ENCODE results near the gene POC5. TPM values are rescaled to one million over a fixed set of nuclear protein-coding genes. Genes with fewer than 3 reads are reported as not detected.

Gene POC5
- total RNA-seq, 1 donor from 2014 or later: 9.0 TPM

- H3K36me3 ChIP-seq (ENCODE audit: insufficient read depth, low read length): no peaks in the 10 kb centered on the region
- peaks cover 14% of the 10 kb centered on the region for H3K4me1 ChIP-seq (ENCODE audit: insufficient read depth, low read length)
- H3K27me3 ChIP-seq (ENCODE audit: insufficient read depth, low read length): no peaks in the 10 kb centered on the region
- no peak for FAIRE-seq
- no peaks in the 10 kb centered on the region for H3K9me3 ChIP-seq (ENCODE audit: insufficient read depth, low read depth, low read length)
- H3K4me2 ChIP-seq (ENCODE audit: low read length): no peak overlapping the region
- no peak overlapping the region for H2AFZ ChIP-seq (ENCODE audit: low read depth, low read length)
- no peaks in the 10 kb centered on the region for H4K20me1 ChIP-seq (ENCODE audit: insufficient read depth, low read length)
- DNase-seq (ENCODE audit: low read depth): no peak
- Mint-ChIP-seq H3K27ac (ENCODE audit: unreplicated experiment) (no peak overlapping the region), H3K36me3 (ENCODE audit: low read depth, unreplicated experiment) (peaks cover 4% of the 10 kb centered on the region), H3K9me3 (ENCODE audit: unreplicated experiment) (no peaks in the 10 kb centered on the region), H3K4me1 (ENCODE audit: low read depth, unreplicated experiment) (peaks cover 7% of the 10 kb centered on the region), H3K4me3 (ENCODE audit: unreplicated experiment) (no peak overlapping the region), H3K27me3 (ENCODE audit: low read depth, unreplicated experiment) (no peaks in the 10 kb centered on the region)
- no peak overlapping the region for H3K9ac ChIP-seq (ENCODE audit: low read length)
- no peak overlapping the region for H3K4me3 ChIP-seq (ENCODE audit: insufficient read depth, low read depth, low read length)
- H3K27ac ChIP-seq (ENCODE audit: low read depth, low read length): no peak overlapping the region
- no peak for TF ChIP-seq CTCF (IDR thresholded peaks at IDR 0.05; ENCODE audit: insufficient read depth, low read depth, low read length)
- no peak for TF ChIP-seq EZH2 (IDR thresholded peaks at IDR 0.05; ENCODE audit: insufficient read depth, low read length)
- no peaks in the 10 kb centered on the region for H3K79me2 ChIP-seq (ENCODE audit: insufficient read depth, low read length)
Observed at GRCh38 chr5:75637949-75638348, 79.3 kb downstream of the POC5 start.

GRCh38 chr5:75632321-75632720, 84.9 kb downstream of the POC5 start:
- Mint-ChIP-seq H3K27ac (ENCODE audit: unreplicated experiment) (no peak overlapping the region), H3K36me3 (ENCODE audit: low read depth, unreplicated experiment) (peaks cover 4% of the 10 kb centered on the region), H3K9me3 (ENCODE audit: unreplicated experiment) (no peaks in the 10 kb centered on the region), H3K4me1 (ENCODE audit: low read depth, unreplicated experiment) (no peaks in the 10 kb centered on the region), H3K4me3 (ENCODE audit: unreplicated experiment) (no peak overlapping the region), H3K27me3 (ENCODE audit: low read depth, unreplicated experiment) (no peaks in the 10 kb centered on the region)
- Histone ChIP-seq H3K4me2 (ENCODE audit: low read length) (no peak overlapping the region), H4K20me1 (ENCODE audit: insufficient read depth, low read length) (no peaks in the 10 kb centered on the region), H3K27ac (ENCODE audit: low read depth, low read length) (no peak overlapping the region), H3K27me3 (ENCODE audit: insufficient read depth, low read length) (no peaks in the 10 kb centered on the region), H3K79me2 (ENCODE audit: insufficient read depth, low read length) (no peaks in the 10 kb centered on the region), H3K9me3 (ENCODE audit: insufficient read depth, low read depth, low read length) (no peaks in the 10 kb centered on the region), H2AFZ (ENCODE audit: low read depth, low read length) (no peak overlapping the region), H3K4me3 (ENCODE audit: insufficient read depth, low read depth, low read length) (no peak overlapping the region), H3K9ac (ENCODE audit: low read length) (no peak overlapping the region), H3K4me1 (ENCODE audit: insufficient read depth, low read length) (no peaks in the 10 kb centered on the region), H3K36me3 (ENCODE audit: insufficient read depth, low read length) (no peaks in the 10 kb centered on the region)
- no peak for TF ChIP-seq EZH2 (IDR thresholded peaks at IDR 0.05; ENCODE audit: insufficient read depth, low read length)
- no peak for TF ChIP-seq CTCF (IDR thresholded peaks at IDR 0.05; ENCODE audit: insufficient read depth, low read depth, low read length)
- no peak for DNase-seq (ENCODE audit: low read depth)
- no peak for FAIRE-seq

- H3K79me2 ChIP-seq (ENCODE audit: insufficient read depth, low read length): no peaks in the 10 kb centered on the region
- no peaks in the 10 kb centered on the region for H3K4me1 Mint-ChIP-seq (ENCODE audit: low read depth, unreplicated experiment)
- no peaks in the 10 kb centered on the region for H3K9me3 Mint-ChIP-seq (ENCODE audit: unreplicated experiment)
- no peak for FAIRE-seq
- H3K27ac ChIP-seq (ENCODE audit: low read depth, low read length): no peak overlapping the region
- no peak overlapping the region for H2AFZ ChIP-seq (ENCODE audit: low read depth, low read length)
- TF ChIP-seq EZH2 (IDR thresholded peaks at IDR 0.05; ENCODE audit: insufficient read depth, low read length): no peak
- TF ChIP-seq CTCF (IDR thresholded peaks at IDR 0.05; ENCODE audit: insufficient read depth, low read depth, low read length): no peak
- no peak overlapping the region for H3K27ac Mint-ChIP-seq (ENCODE audit: unreplicated experiment)
- no peaks in the 10 kb centered on the region for H4K20me1 ChIP-seq (ENCODE audit: insufficient read depth, low read length)
- H3K4me2 ChIP-seq (ENCODE audit: low read length): no peak overlapping the region
- H3K4me3 ChIP-seq (ENCODE audit: insufficient read depth, low read depth, low read length): no peak overlapping the region
- no peak overlapping the region for H3K4me3 Mint-ChIP-seq (ENCODE audit: unreplicated experiment)
- H3K36me3 Mint-ChIP-seq (ENCODE audit: low read depth, unreplicated experiment): peaks cover 2% of the 10 kb centered on the region
- H3K9ac ChIP-seq (ENCODE audit: low read length): no peak overlapping the region
- H3K27me3 Mint-ChIP-seq (ENCODE audit: low read depth, unreplicated experiment): no peaks in the 10 kb centered on the region
- no peak for DNase-seq (ENCODE audit: low read depth)
- H3K27me3 ChIP-seq (ENCODE audit: insufficient read depth, low read length): no peaks in the 10 kb centered on the region
- no peaks in the 10 kb centered on the region for H3K36me3 ChIP-seq (ENCODE audit: insufficient read depth, low read length)
- no peaks in the 10 kb centered on the region for H3K9me3 ChIP-seq (ENCODE audit: insufficient read depth, low read depth, low read length)
- H3K4me1 ChIP-seq (ENCODE audit: insufficient read depth, low read length): no peaks in the 10 kb centered on the region
Observed at GRCh38 chr5:75630875-75631274, 86.4 kb downstream of the POC5 start.

Data from astrocyte (in vitro differentiated cells and primary cell).